PC-9 (cell line): ENCODE measurements around the gene ALK.

Source experiments
- EZH2 ChIP-seq: fragments of 200-600 bp; sonication (generic); IDR thresholded peaks from 2 replicates; pipeline ENCODE4 v1.8.0; 2017; ENCODE audit warnings: antibody characterized with exemption, low read depth
- TF ChIP-seq, protein P1 (sequence below): fragments of 200-600 bp; sonication (generic); conservative IDR thresholded peaks from 2 replicates; pipeline ENCODE4 v1.6.1; 2017; ENCODE audit warnings: mixed run types, antibody characterized with exemption, mild to moderate bottlenecking, moderate library complexity

DNA sequence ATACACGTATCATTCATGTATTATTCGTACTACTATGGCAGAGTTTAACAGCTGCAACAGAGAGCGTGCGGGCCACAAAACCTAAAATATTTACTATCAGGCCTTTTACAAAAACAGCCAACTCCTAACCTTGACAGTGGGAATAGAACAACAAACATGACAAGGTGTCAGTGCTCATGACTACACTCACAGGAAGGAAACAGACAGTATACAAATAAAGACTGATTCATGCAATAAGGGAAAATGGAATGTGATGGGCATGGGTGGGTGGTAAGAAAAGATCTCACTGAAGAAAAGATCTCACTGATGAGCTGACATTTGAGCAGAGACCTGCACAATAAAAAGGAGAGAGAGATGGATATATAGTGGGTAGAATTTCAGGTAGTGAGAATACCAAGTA lies 347.8 kb downstream of the ALK start:
- TF ChIP-seq, protein P1, sequence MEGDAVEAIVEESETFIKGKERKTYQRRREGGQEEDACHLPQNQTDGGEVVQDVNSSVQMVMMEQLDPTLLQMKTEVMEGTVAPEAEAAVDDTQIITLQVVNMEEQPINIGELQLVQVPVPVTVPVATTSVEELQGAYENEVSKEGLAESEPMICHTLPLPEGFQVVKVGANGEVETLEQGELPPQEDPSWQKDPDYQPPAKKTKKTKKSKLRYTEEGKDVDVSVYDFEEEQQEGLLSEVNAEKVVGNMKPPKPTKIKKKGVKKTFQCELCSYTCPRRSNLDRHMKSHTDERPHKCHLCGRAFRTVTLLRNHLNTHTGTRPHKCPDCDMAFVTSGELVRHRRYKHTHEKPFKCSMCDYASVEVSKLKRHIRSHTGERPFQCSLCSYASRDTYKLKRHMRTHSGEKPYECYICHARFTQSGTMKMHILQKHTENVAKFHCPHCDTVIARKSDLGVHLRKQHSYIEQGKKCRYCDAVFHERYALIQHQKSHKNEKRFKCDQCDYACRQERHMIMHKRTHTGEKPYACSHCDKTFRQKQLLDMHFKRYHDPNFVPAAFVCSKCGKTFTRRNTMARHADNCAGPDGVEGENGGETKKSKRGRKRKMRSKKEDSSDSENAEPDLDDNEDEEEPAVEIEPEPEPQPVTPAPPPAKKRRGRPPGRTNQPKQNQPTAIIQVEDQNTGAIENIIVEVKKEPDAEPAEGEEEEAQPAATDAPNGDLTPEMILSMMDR: no peak
- no peak for TF ChIP-seq EZH2
